ENCODE results near the gene CCDC51.
"Not testable (repeated sequence)": the region's sequence is repeated elsewhere in the genome, so short reads cannot be mapped to it uniquely, and the experiment has no call there.

The CCDC51 gene

DNA sequence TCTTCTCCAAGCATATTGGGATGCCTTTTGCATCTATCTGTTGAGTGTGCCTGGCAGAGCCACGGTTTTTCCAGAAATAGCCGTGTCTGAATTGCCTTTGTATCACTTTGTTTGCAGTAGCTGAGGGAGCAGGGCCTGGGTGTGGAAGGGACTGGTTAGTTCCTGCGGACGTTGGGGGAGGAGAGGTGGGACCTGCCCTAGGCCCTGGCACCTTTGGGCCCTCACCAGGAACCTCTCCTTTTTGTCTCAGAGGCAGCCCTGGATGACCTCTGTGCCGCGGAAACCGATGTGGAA is 25.3 kb upstream of the CCDC51 start:
- no peak for DNase-seq (ENCODE audit: low read depth)
- H3K4me3 ChIP-seq (ENCODE audit: low read depth, low read length) = peak overlapping the region; percentile 32
- TF ChIP-seq, protein P1, sequence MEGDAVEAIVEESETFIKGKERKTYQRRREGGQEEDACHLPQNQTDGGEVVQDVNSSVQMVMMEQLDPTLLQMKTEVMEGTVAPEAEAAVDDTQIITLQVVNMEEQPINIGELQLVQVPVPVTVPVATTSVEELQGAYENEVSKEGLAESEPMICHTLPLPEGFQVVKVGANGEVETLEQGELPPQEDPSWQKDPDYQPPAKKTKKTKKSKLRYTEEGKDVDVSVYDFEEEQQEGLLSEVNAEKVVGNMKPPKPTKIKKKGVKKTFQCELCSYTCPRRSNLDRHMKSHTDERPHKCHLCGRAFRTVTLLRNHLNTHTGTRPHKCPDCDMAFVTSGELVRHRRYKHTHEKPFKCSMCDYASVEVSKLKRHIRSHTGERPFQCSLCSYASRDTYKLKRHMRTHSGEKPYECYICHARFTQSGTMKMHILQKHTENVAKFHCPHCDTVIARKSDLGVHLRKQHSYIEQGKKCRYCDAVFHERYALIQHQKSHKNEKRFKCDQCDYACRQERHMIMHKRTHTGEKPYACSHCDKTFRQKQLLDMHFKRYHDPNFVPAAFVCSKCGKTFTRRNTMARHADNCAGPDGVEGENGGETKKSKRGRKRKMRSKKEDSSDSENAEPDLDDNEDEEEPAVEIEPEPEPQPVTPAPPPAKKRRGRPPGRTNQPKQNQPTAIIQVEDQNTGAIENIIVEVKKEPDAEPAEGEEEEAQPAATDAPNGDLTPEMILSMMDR (IDR thresholded peaks at IDR 0.05; ENCODE audit: control insufficient read depth, extremely low read depth, insufficient read depth) = no peak

DNA sequence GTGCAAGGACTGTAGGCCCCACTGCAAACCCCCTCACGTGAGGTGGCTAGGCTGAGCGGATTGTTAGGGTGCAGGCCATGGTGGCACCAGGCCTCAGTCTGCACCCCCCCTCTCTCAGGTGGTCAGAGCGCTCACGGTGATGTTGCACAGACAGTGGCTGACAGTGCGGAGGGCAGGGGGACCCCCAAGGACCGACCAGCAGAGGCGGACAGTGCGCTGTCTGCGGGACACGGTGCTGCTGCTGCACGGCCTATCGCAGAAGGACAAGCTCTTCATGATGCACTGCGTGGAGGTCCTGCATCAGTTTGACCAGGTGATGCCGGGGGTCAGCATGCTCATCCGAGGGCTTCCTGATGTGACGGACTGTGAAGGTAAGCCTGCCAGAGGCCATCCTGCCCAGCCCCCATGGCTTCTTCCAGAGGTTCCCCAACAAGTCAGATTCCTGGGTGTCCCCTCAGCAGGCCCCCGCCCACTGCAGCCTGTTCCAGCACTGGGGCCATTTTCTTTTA is 24.8 kb upstream of the CCDC51 start:
- no peak for DNase-seq (ENCODE audit: low read depth)
- TF ChIP-seq, protein P1 (IDR thresholded peaks at IDR 0.05; ENCODE audit: control insufficient read depth, extremely low read depth, insufficient read depth) = no peak
- H3K4me3 ChIP-seq (ENCODE audit: low read depth, low read length) = peak overlapping the region; percentile 32

DNA sequence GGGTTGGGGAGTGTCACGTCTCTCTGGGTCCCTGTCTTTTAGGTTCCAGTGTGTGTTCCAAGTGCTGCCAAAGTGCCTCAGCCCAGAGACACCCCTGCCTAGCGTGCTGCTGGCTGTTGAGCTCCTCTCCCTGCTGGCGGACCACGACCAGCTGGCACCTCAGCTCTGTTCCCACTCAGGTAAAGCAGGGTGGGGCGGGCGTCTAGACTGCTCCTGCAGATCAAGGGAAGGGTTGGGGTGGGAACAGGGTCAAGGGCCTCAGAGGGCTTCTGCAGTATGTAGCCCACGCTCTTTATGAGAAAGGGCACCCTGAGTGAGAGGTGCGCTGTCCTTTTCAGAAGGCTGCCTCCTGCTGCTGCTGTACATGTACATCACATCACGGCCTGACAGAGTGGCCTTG is 23.8 kb upstream of the CCDC51 start:
- TF ChIP-seq, protein P1 (IDR thresholded peaks at IDR 0.05; ENCODE audit: control insufficient read depth, extremely low read depth, insufficient read depth) = no peak
- H3K4me3 ChIP-seq (ENCODE audit: low read depth, low read length) = no peak overlapping the region
- no peak for DNase-seq (ENCODE audit: low read depth)

DNA sequence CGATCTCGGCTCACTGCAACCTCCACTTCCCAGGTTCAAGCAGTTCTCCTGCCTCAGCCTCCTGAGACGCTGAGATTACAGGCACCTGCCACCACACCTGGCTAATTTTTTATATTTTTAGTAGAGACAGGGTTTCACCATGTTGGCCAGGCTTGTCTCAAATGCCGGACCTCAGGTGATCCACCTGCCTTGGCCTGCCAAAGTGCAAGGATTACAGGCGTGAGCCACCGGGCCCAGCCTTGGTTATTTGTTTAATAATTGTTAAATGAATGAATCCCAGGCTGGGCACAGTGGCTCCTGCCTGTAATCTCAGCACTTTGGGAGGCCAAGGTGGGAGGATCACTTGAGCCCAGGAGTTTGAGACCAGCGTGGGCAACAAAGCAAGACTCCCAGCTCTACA is 21.8 kb upstream of the CCDC51 start:
- DNase-seq (ENCODE audit: low read depth); H3K4me3 ChIP-seq (ENCODE audit: low read depth, low read length): not testable (repeated sequence)

DNA sequence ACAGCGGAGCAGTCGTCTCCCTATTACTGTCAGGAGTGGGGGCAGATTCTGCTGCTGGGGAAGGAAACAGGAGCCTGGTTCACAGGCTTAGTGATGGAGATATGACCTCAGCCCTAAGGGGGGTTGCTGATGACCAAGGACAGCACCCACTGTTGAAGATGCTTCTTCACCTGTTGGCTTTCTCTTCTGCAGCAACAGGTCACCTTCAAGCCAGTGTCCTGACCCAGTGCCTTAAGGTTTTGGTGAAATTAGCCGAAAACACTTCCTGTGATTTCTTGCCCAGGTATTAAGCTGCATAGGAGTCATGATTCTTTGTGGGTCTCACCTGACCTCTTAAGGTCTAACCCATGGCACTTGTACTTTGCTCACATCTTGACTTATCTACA is 20.6 kb upstream of the CCDC51 start:
- DNase-seq (ENCODE audit: low read depth) = no peak
- TF ChIP-seq, protein P1 (IDR thresholded peaks at IDR 0.05; ENCODE audit: control insufficient read depth, extremely low read depth, insufficient read depth) = no peak
- no peak overlapping the region for H3K4me3 ChIP-seq (ENCODE audit: low read depth, low read length)

DNA sequence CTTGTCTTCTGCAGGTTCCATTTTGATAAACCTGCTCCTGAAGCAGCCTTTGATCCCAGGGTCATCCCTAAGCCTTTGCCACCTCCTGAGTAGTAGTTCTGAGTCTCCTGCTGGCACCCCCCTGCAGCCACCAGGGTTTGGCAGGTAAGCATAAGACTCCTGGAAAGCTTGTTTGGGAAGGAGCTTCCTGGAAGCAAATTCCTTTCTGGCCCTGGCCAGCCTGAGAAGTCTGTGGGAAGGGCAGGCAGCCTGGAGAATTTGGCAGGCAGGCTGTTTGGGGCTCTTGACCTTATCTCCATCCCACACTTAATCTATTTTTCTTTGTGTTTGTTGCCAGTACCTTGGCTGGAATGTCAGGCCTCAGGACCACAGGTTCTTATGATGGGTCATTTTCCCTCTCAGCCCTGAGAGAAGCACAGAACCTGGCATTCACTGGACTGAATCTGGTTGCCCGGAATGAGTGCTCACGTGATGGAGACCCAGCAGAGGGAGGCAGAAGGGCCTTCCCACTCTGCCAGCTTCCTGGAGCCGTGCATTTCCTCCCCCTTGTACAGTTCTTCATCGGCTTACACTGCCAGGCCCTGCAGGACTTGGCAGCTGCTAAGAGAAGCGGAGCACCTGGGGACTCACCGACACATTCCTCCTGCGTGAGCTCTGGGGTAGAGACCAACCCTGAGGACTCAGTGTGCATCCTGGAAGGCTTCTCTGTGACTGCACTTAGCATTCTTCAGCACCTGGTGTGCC is 20.0 kb upstream of the CCDC51 start:
- TF ChIP-seq, protein P1 (IDR thresholded peaks at IDR 0.05; ENCODE audit: control insufficient read depth, extremely low read depth, insufficient read depth) = no peak
- no peak for DNase-seq (ENCODE audit: low read depth)
- no peak overlapping the region for H3K4me3 ChIP-seq (ENCODE audit: low read depth, low read length)

DNA sequence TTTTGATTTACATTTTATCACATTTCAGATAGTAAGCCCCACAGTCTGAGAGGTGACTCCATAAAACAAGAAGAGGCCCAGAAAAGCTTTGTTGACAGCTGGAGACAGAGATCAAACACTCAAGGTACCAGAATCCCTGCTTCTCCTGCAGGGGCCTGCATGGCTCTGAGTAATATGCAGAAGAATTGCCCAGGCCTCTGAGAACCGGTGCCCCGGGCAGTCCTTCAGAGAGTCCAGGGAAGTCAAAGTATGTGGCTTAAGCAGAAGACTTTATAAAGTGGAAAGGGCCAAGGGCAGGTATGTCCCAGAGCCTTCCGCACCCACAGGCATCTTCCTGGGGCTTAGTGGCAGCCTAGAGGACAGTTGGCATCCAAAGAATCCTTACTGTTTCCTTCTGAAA is 19.4 kb upstream of the CCDC51 start:
- no peak for DNase-seq (ENCODE audit: low read depth)
- no peak overlapping the region for H3K4me3 ChIP-seq (ENCODE audit: low read depth, low read length)
- TF ChIP-seq, protein P1 (IDR thresholded peaks at IDR 0.05; ENCODE audit: control insufficient read depth, extremely low read depth, insufficient read depth) = no peak

Data from LNCaP clone FGC (cell line).